Neuronal stem cell (in vitro differentiated cells): ENCODE measurements around the gene ATG9A.
A peak's percentile ranks its signal among the peaks of the same experiment; 100 is the strongest.
"Not testable (repeated sequence)": the region's sequence is repeated elsewhere in the genome, so short reads cannot be mapped to it uniquely, and the experiment has no call there.

ENCODE experiments used
- DNase-seq: peaks from one replicate; pipeline ENCODE4 v3.0.0-alpha.2; 2013; ENCODE audit warnings: low spot score
- H2AFZ ChIP-seq: one replicate; pipeline ENCODE4 v1.6.1; 2013; ENCODE audit warnings: mild to moderate bottlenecking, low read length, inconsistent platforms
- H2AK5ac ChIP-seq: 2 replicates; pipeline ENCODE4 v1.6.1; 2013; ENCODE audit warnings: low read depth, mild to moderate bottlenecking, inconsistent platforms, low read length, moderate library complexity, mixed read lengths
- H2BK120ac ChIP-seq: 2 replicates; pipeline ENCODE4 v1.6.1; 2013; ENCODE audit warnings: low read depth, mild to moderate bottlenecking, inconsistent platforms, low read length, moderate library complexity, mixed read lengths
- H2BK12ac ChIP-seq: one replicate; pipeline ENCODE4 v1.6.1; 2013; ENCODE audit warnings: low read length, inconsistent platforms
- H2BK15ac ChIP-seq: 2 replicates; pipeline ENCODE4 v1.6.1; 2013; ENCODE audit warnings: mild to moderate bottlenecking, low read length, inconsistent platforms, mixed read lengths
- H2BK5ac ChIP-seq: one replicate; pipeline ENCODE4 v1.6.1; 2013; ENCODE audit warnings: inconsistent platforms, mild to moderate bottlenecking, low read length, moderate library complexity
- H3K14ac ChIP-seq: one replicate; pipeline ENCODE4 v1.6.1; 2013; ENCODE audit warnings: low read length, inconsistent platforms
- H3K18ac ChIP-seq: 2 replicates; pipeline ENCODE4 v1.6.1; 2013; ENCODE audit warnings: low read length, inconsistent platforms
- H3K23ac ChIP-seq: 2 replicates; pipeline ENCODE4 v1.6.1; 2013; ENCODE audit warnings: low read depth, mild to moderate bottlenecking, mixed read lengths, low read length, inconsistent platforms; ENCODE audit not compliant: poor library complexity
- H3K27ac ChIP-seq: replicated peaks from 3 replicates; pipeline ENCODE4 v1.5.1; 2013; ENCODE audit warnings: low read length, inconsistent platforms
- H3K27me3 ChIP-seq, 3 experiments: 2 replicates each; pipeline ENCODE4 v1.6.1; 2013; ENCODE audit warnings: low read length in 3 of 3, mild to moderate bottlenecking in 2 of 3, inconsistent platforms in 1 of 3, low read depth in 1 of 3, mixed read lengths in 1 of 3, moderate library complexity in 1 of 3; ENCODE audit not compliant: control insufficient read depth in 3 of 3, insufficient read depth in 3 of 3
- H3K36me3 ChIP-seq, 2 donors: replicated peaks in 1 of 2; 2 replicates each; pipeline ENCODE4 v1.6.1; 2013; ENCODE audit warnings: low read length in 2 of 2; ENCODE audit not compliant: control insufficient read depth in 2 of 2, insufficient read depth in 2 of 2
- H3K4ac ChIP-seq: 2 replicates; pipeline ENCODE4 v1.6.1; 2013; ENCODE audit warnings: inconsistent platforms, mild to moderate bottlenecking, low read length, moderate library complexity
- H3K4me1 ChIP-seq, 2 donors: 1 replicate in 1 of 2; 2 replicates in 1 of 2; pipeline ENCODE4 v1.6.1; 2013; ENCODE audit warnings: low read length in 2 of 2, low read depth in 1 of 2; ENCODE audit not compliant: control insufficient read depth in 2 of 2, insufficient read depth in 1 of 2
- H3K4me2 ChIP-seq: one replicate; pipeline ENCODE4 v1.6.1; 2013; ENCODE audit warnings: mild to moderate bottlenecking, low read length, inconsistent platforms; ENCODE audit not compliant: insufficient read depth, poor library complexity, severe bottlenecking
- H3K4me3 ChIP-seq, 2 donors: 2 replicates each; pipeline ENCODE4 v1.5.1; 2013; ENCODE audit warnings: low read length in 2 of 2, mild to moderate bottlenecking in 2 of 2, inconsistent platforms in 1 of 2, moderate library complexity in 1 of 2
- H3K79me1 ChIP-seq: one replicate; pipeline ENCODE4 v1.6.1; 2013; ENCODE audit warnings: low read depth, mild to moderate bottlenecking, inconsistent platforms, low read length, moderate library complexity
- H3K9ac ChIP-seq: one replicate; pipeline ENCODE4 v1.6.1; 2013; ENCODE audit warnings: mild to moderate bottlenecking, low read depth, low read length, inconsistent platforms; ENCODE audit not compliant: poor library complexity
- H3K9me3 ChIP-seq, 2 donors: replicated peaks in 1 of 2; 2 replicates each; pipeline versions ENCODE3 to v1.6.1; 2013; ENCODE audit warnings: low read length in 2 of 2, mild to moderate bottlenecking in 2 of 2, inconsistent platforms in 1 of 2, low read depth in 1 of 2, mixed read lengths in 1 of 2, moderate library complexity in 1 of 2; ENCODE audit not compliant: control insufficient read depth in 2 of 2, insufficient read depth in 1 of 2
- H4K8ac ChIP-seq: one replicate; pipeline ENCODE4 v1.6.1; 2013; ENCODE audit warnings: low read depth, mild to moderate bottlenecking, inconsistent platforms, low read length, moderate library complexity
- H4K91ac ChIP-seq: one replicate; pipeline ENCODE4 v1.6.1; 2013; ENCODE audit warnings: low read length, low read depth, mild to moderate bottlenecking, inconsistent platforms; ENCODE audit not compliant: poor library complexity
- whole genome bisulfite sequencing, 2 donors: extraction: QIAGEN DNeasy Blood & Tissue Kit; methylation state at CpG; one replicate each; pipeline ENCODE4 v1.1.7; 2013; ENCODE audit warnings: missing lambda C conversion rate in 2 of 2, mixed read lengths in 1 of 2; ENCODE audit not compliant: insufficient read length in 2 of 2, insufficient replicate concordance in 1 of 2; ENCODE audit errors: extremely low coverage in 2 of 2; 5-methylcytosine and 5-hydroxymethylcytosine counted together

The ATG9A gene

DNA sequence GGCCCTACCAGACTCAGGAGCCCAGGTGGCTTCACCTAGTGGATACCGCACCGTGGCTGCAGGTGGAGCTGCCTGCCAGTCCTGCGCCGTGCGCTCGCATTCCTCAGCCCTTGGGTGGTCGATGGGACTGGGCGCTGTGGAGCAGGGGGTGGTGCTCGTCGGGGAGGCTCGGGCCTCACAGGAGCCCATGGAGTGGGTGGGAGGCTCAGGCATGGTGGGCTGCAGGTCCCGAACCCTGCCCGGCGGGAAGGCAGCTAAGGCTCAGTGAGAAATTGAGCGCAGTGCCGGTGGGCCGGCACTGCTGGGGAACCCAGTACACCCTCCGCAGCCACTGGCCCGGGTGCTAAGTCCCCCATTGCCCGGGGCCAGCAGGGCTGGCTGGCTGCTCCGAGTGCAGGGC, 28.1 kb downstream of the ATG9A start:
- not testable (repeated sequence) for H3K9ac ChIP-seq, H3K4me1 ChIP-seq, H4K8ac ChIP-seq, H3K4me3 ChIP-seq, H2BK5ac ChIP-seq, H2AK5ac ChIP-seq, H3K14ac ChIP-seq, H2BK12ac ChIP-seq, H4K91ac ChIP-seq, H2BK15ac ChIP-seq, H3K36me3 ChIP-seq, H3K79me1 ChIP-seq, H3K4me2 ChIP-seq, H3K9me3 ChIP-seq, DNase-seq, H3K23ac ChIP-seq, H2AFZ ChIP-seq, H3K18ac ChIP-seq, H3K27ac ChIP-seq, H3K4ac ChIP-seq, H3K27me3 ChIP-seq, H2BK120ac ChIP-seq
- WGBS, 2 donors: no CpG with 5 or more reads among the region's 21 CpGs

DNA sequence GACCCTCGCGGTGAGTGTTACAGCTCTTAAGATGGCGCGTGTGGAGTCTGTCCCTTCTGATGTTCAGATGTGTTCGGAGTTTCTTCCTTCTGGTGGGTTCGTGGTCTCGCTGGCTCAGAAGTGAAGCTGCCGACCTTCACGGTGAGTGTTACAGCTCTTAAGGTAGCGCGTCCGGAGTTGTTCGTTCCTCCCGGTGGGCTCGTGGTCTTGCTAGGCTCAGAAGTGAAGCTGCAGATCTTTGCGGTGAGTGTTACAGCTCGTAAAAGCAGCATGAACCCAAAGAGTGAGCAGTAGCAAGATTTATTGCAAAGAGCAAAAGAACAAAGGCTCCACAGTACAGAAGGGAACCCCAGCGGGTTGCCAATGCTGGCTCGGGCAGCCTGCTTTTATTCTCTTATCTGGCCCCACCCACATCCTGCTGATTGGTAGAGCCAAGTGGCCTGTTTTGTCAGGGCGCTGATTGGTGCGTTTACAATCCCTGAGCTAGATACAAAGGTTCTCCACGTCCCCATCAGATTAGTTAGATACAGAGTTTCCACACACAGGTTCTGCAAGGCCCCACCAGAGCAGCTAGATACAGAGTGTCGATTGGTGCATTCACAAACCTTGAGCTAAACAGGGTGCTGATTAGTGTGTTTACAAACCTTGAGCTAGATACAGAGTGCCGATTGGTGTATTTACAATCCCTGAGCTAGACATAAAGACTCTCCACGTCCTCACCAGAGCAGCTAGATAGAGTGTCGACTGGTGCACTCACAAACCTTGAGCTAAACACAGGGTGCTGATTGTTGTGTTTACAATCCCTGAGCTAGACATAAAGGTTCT, 28.7 kb downstream of the ATG9A start:
- not testable (repeated sequence) for H2BK120ac ChIP-seq, H4K8ac ChIP-seq, DNase-seq, H3K4me2 ChIP-seq, H2BK5ac ChIP-seq, H2BK15ac ChIP-seq, H3K4me3 ChIP-seq, H3K27ac ChIP-seq, H4K91ac ChIP-seq, H2BK12ac ChIP-seq, H3K18ac ChIP-seq, H3K4ac ChIP-seq, H3K27me3 ChIP-seq, H3K9ac ChIP-seq, H3K4me1 ChIP-seq, H3K14ac ChIP-seq, H3K23ac ChIP-seq, H3K36me3 ChIP-seq, H3K79me1 ChIP-seq, H2AK5ac ChIP-seq, H3K9me3 ChIP-seq
- H2AFZ ChIP-seq: peak overlapping the region; percentile 74
- WGBS, 2 donors: no CpG with 5 or more reads among the region's 26 CpGs

DNA sequence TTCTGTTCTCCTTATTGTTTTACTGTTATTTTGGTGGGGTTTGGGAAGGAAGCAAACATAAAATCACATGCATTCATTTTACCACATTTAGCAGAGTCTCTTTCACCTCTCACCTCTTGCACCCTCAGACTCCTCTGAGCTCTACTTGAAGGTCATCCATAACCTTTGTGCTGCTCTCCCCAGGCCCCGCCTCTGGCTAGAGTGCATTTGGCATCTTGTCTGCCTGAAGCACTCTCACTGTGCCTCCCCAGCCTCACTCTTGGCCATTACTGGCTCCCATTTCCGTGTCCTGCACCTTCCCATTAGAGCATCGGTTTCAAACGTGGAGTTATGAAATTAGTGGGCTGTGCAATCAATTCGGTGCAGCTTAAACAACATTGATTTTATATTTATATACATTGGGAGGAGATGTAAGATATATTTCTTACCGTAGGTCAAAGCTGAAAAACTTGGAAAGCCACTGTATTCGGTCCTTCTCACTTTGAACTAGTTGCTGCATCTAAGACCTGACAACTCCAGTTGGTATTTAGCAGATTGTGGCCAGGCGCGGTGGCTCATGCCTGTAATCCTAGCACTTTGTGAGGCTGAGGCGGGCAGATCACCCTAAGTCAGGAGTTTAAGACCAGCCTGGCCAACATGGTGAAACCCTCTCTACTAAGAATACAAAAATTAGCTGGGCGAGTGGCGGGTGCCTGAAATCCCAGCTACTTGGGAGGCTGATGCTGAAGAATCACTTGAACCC, 29.8 kb downstream of the ATG9A start:
- H2AFZ ChIP-seq: peak overlapping the region; percentile 47
- H3K9me3 ChIP-seq: no peaks in the 10 kb centered on the region
- H3K23ac ChIP-seq: no peak overlapping the region
- no peak for DNase-seq
- no peak overlapping the region for H4K91ac ChIP-seq
- H2BK15ac ChIP-seq: no peak overlapping the region
- H3K14ac ChIP-seq: no peak overlapping the region
- no peak overlapping the region for H3K4ac ChIP-seq
- H3K27me3 ChIP-seq: peaks cover 0 to 2% (median 0%) of the 10 kb centered on the region in 3 experiments
- peaks cover 0 to 2% of the 10 kb centered on the region in 2 donors for H3K4me1 ChIP-seq
- no peak overlapping the region for H3K27ac ChIP-seq
- no peak overlapping the region for H2BK12ac ChIP-seq
- no peaks in the 10 kb centered on the region for H3K36me3 ChIP-seq
- no peak overlapping the region for H3K9ac ChIP-seq
- no peak overlapping the region for H2BK120ac ChIP-seq
- H3K18ac ChIP-seq: no peak overlapping the region
- no peaks in the 10 kb centered on the region for H3K79me1 ChIP-seq
- H2BK5ac ChIP-seq: no peak overlapping the region
- no peak overlapping the region for H2AK5ac ChIP-seq
- no peak overlapping the region for H3K4me2 ChIP-seq
- no CpG with 5 or more reads among the region's 12 CpGs for WGBS, 2 donors
- H3K4me3 ChIP-seq: no peak overlapping the region
- H4K8ac ChIP-seq: no peak overlapping the region

DNA sequence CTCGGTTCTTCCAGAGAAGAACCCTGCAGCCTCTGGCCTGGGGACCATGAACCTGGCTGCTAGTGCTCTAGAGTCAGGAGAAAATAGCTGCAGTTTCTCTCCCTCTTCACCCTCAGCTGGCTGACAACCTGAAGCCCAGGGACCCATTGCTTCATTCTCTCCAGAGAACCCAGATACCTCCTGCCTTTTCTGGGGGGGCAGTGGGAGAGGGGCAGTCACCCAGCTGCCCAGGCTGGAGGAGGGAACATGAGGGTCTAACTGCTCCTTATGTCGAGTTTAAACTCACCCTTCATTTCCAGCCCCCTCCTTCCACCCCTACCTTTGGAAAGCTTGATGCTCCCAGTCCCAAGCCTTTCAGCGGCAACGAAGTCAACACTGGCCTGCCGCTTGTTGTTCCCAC, 30.5 kb downstream of the ATG9A start:
- H3K27me3 ChIP-seq: peaks cover 0 to 2% (median 0%) of the 10 kb centered on the region in 3 experiments
- H3K4me3 ChIP-seq: no peak overlapping the region
- no peak overlapping the region for H3K14ac ChIP-seq
- H2BK5ac ChIP-seq: no peak overlapping the region
- peaks cover 0 to 2% of the 10 kb centered on the region in 2 donors for H3K4me1 ChIP-seq
- no peak overlapping the region for H3K4me2 ChIP-seq
- H2AFZ ChIP-seq: peak overlapping the region; percentile 47
- no peak overlapping the region for H2AK5ac ChIP-seq
- no peak overlapping the region for H2BK120ac ChIP-seq
- DNase-seq: no peak
- no peak overlapping the region for H3K4ac ChIP-seq
- H4K8ac ChIP-seq: no peak overlapping the region
- H4K91ac ChIP-seq: no peak overlapping the region
- no peak overlapping the region for H3K18ac ChIP-seq
- H2BK12ac ChIP-seq: no peak overlapping the region
- no peaks in the 10 kb centered on the region for H3K36me3 ChIP-seq
- no peak overlapping the region for H2BK15ac ChIP-seq
- H3K9me3 ChIP-seq: no peaks in the 10 kb centered on the region
- H3K27ac ChIP-seq: no peak overlapping the region
- H3K23ac ChIP-seq: no peak overlapping the region
- WGBS, 2 donors: no CpG with 5 or more reads among the region's 5 CpGs
- no peak overlapping the region for H3K9ac ChIP-seq
- no peaks in the 10 kb centered on the region for H3K79me1 ChIP-seq
